OCI-LY1 (cell line): ENCODE results near the gene SCML2.

Experiments used
- CTCF ChIP-seq: fragments of 200-600 bp; sonication (generic), shearing (Covaris generic); IDR thresholded peaks from 2 replicates; pipeline ENCODE4 v1.5.1; 2017; ENCODE audit warnings: mild to moderate bottlenecking, antibody characterized with exemption, low read length, moderate library complexity, mixed read lengths
- EZH2 ChIP-seq: fragments of 200-600 bp; sonication (generic), shearing (Covaris generic); IDR thresholded peaks from 2 replicates; pipeline ENCODE4 v1.8.0; 2017; ENCODE audit warnings: borderline replicate concordance, mixed run types, mild to moderate bottlenecking, antibody characterized with exemption, low read length, moderate library complexity, mixed read lengths

- TF ChIP-seq EZH2 (no peak), CTCF (no peak)
These were observed 13.9 kb upstream of the SCML2 start for GRCh38 chrX:18368402-18368801.
